Caco-2 (cell line): ENCODE data around the gene ERBB4. TPM values are rescaled to one million over a fixed set of nuclear protein-coding genes. Genes with fewer than 3 reads are reported as not detected.

Experiments used
- BruUV-seq: library from RNA; stranded (reverse); fragments of 400-500 nt; replicated peaks from 2 replicates; lab custom pipeline; 2021; lab: Mats Ljungman, UMichigan
- CTCF ChIA-PET: fragments of 300-600 bp; sonication (Branson Sonifier 250); formaldehyde crosslinking; loops from one replicate; lab custom pipeline; 2022; ENCODE audit warnings: antibody characterized with exemption; lab: Charles Lee
- POLR2A ChIA-PET: fragments of 300-600 bp; sonication (Branson Sonifier 250); formaldehyde crosslinking; loops from one replicate; lab custom pipeline; 2022; ENCODE audit warnings: antibody characterized with exemption; lab: Charles Lee
- DNase-seq, 2 experiments: peaks; one replicate each; pipeline versions ENCODE4 v3.0.0 to v3.0.0-alpha.2; 2020 to 2022
- H3K27me3 ChIP-seq: replicated peaks from 2 replicates; pipeline ENCODE4 v1.6.0; 2011; ENCODE audit warnings: low read length; ENCODE audit not compliant: control insufficient read depth, insufficient read depth
- H3K36me3 ChIP-seq: 2 replicates; pipeline ENCODE4 v1.5.1; 2011; ENCODE audit warnings: low read length; ENCODE audit not compliant: control insufficient read depth, insufficient read depth
- H3K4me1 ChIP-seq: fragments of 250-450 bp; sonication (Bioruptor Pico); 2 replicates; pipeline ENCODE4 v1.5.1; 2020; ENCODE audit warnings: mild to moderate bottlenecking
- H3K4me3 ChIP-seq: 2 replicates; pipeline ENCODE4 v1.5.1; 2011; ENCODE audit warnings: low read depth, mild to moderate bottlenecking, control low read depth, low read length
- H3K9me3 ChIP-seq: fragments of 250-450 bp; sonication (Bioruptor Pico); 2 replicates; pipeline ENCODE4 v1.5.1; 2020; ENCODE audit warnings: mild to moderate bottlenecking, moderate library complexity
- H3K27ac Mint-ChIP-seq: one replicate; pipeline ENCODE4 v1.8.0; 2022; ENCODE audit warnings: mixed read lengths; ENCODE audit not compliant: unreplicated experiment
- H3K27me3 Mint-ChIP-seq: one replicate; pipeline ENCODE4 v1.8.0; 2022; ENCODE audit warnings: mixed read lengths; ENCODE audit not compliant: insufficient read depth, unreplicated experiment
- H3K36me3 Mint-ChIP-seq: one replicate; pipeline ENCODE4 v1.8.0; 2022; ENCODE audit warnings: mild to moderate bottlenecking, mixed read lengths; ENCODE audit not compliant: insufficient read depth, unreplicated experiment
- H3K4me1 Mint-ChIP-seq: one replicate; pipeline ENCODE4 v1.8.0; 2022; ENCODE audit warnings: low read depth, mixed read lengths; ENCODE audit not compliant: unreplicated experiment
- H3K4me3 Mint-ChIP-seq: one replicate; pipeline ENCODE4 v1.8.0; 2022; ENCODE audit warnings: mild to moderate bottlenecking, moderate library complexity, mixed read lengths; ENCODE audit not compliant: unreplicated experiment
- H3K9me3 Mint-ChIP-seq: one replicate; pipeline ENCODE4 v1.8.0; 2022; ENCODE audit warnings: mixed read lengths; ENCODE audit not compliant: unreplicated experiment
- CTCF ChIP-seq, 2 experiments: fragments of 200-600 bp in 1 of 2; IDR thresholded peaks; 1 replicate in 1 of 2; 2 replicates in 1 of 2; pipeline versions ENCODE4 v1.5.1 to v1.8.0; 2011 to 2022; ENCODE audit warnings: antibody characterized with exemption in 1 of 2, control low read depth in 1 of 2, inconsistent platforms in 1 of 2, low read depth in 1 of 2, low read length in 1 of 2, mild to moderate bottlenecking in 1 of 2, moderate library complexity in 1 of 2; ENCODE audit not compliant: insufficient read depth in 1 of 2, severe bottlenecking in 1 of 2, unreplicated experiment in 1 of 2
- intact Hi-C: fragments of 100-400 bp; cut with micrococcal nuclease; formaldehyde crosslinking; loops from one replicate; pipeline ENCODE4 v1.10.0; 2022; ENCODE audit not compliant: unreplicated experiment
- total RNA-seq: library from RNA; stranded (reverse); gene quantifications from 2 replicates; pipeline ENCODE4 v1.2.3, GENCODE V29; 2022

ERBB4 gene
- total RNA-seq, 1 experiment from 2014 or later, result not detected

- no peaks in the 10 kb centered on the region for H3K27me3 ChIP-seq
- intact Hi-C loops, result loop anchor here (10.0 kb wide), 1 partner anchor 123 kb away; no protein-coding TSS in a partner anchor
- no peaks in the 10 kb centered on the region for H3K9me3 Mint-ChIP-seq
- H3K36me3 Mint-ChIP-seq, result no peaks in the 10 kb centered on the region
- no peak overlapping the region for H3K4me3 ChIP-seq
- H3K4me1 Mint-ChIP-seq, result no peaks in the 10 kb centered on the region
- no peaks in the 10 kb centered on the region for H3K27me3 Mint-ChIP-seq
- no peak overlapping the region for H3K4me3 Mint-ChIP-seq
- DNase-seq, result no peak
- no peaks in the 10 kb centered on the region for H3K4me1 ChIP-seq
- BruUV-seq, result no TSS peak
- no peak for TF ChIP-seq CTCF (IDR thresholded peaks at IDR 0.05; ENCODE audit: insufficient read depth in 1 of 2, low read depth in 1 of 2, low read length in 1 of 2, severe bottlenecking in 1 of 2, unreplicated experiment in 1 of 2)
- no peaks in the 10 kb centered on the region for H3K36me3 ChIP-seq
- no peaks in the 10 kb centered on the region for H3K9me3 ChIP-seq
- H3K27ac Mint-ChIP-seq, result no peak overlapping the region
- ChIA-PET CTCF (interaction anchor here (0.7 kb wide), 1 partner anchor 626 kb away, joined by 3 read pairs; no protein-coding TSS in a partner anchor), POLR2A (no interaction called here)
Observed at GRCh38 chr2:212528106-212528856, 10.3 kb downstream of the ERBB4 start.

GRCh38 chr2:212526059-212526458 lies 12.5 kb downstream of the ERBB4 start:
- Histone ChIP-seq H3K9me3 (no peaks in the 10 kb centered on the region), H3K4me1 (no peaks in the 10 kb centered on the region), H3K27me3 (no peaks in the 10 kb centered on the region), H3K36me3 (no peaks in the 10 kb centered on the region), H3K4me3 (no peak overlapping the region)
- Mint-ChIP-seq H3K9me3 (no peaks in the 10 kb centered on the region), H3K27me3 (no peaks in the 10 kb centered on the region), H3K4me3 (no peak overlapping the region), H3K36me3 (no peaks in the 10 kb centered on the region), H3K27ac (no peak overlapping the region), H3K4me1 (no peaks in the 10 kb centered on the region)
- intact Hi-C loops, result loop anchor here (10.0 kb wide), 1 partner anchor 121 kb away; no protein-coding TSS in a partner anchor
- CTCF ChIA-PET, result no interaction called here
- BruUV-seq, result no TSS peak
- no peak for TF ChIP-seq CTCF (IDR thresholded peaks at IDR 0.05; ENCODE audit: insufficient read depth in 1 of 2, low read depth in 1 of 2, low read length in 1 of 2, severe bottlenecking in 1 of 2, unreplicated experiment in 1 of 2)
- DNase-seq, result no peak
- POLR2A ChIA-PET, result no interaction called here

GRCh38 chr2:212523756-212524155 lies 14.8 kb downstream of the ERBB4 start:
- Mint-ChIP-seq H3K27me3 (peaks cover 2% of the 10 kb centered on the region), H3K36me3 (no peaks in the 10 kb centered on the region), H3K27ac (no peak overlapping the region), H3K4me3 (no peak overlapping the region), H3K9me3 (no peaks in the 10 kb centered on the region), H3K4me1 (no peaks in the 10 kb centered on the region)
- no peaks in the 10 kb centered on the region for H3K27me3 ChIP-seq
- H3K9me3 ChIP-seq, result no peaks in the 10 kb centered on the region
- DNase-seq, result no peak
- POLR2A ChIA-PET, result no interaction called here
- no peak overlapping the region for H3K4me3 ChIP-seq
- no peaks in the 10 kb centered on the region for H3K36me3 ChIP-seq
- BruUV-seq, result no TSS peak
- CTCF ChIA-PET, result no interaction called here
- no peak for TF ChIP-seq CTCF (IDR thresholded peaks at IDR 0.05; ENCODE audit: insufficient read depth in 1 of 2, low read depth in 1 of 2, low read length in 1 of 2, severe bottlenecking in 1 of 2, unreplicated experiment in 1 of 2)
- H3K4me1 ChIP-seq, result no peaks in the 10 kb centered on the region
- intact Hi-C loops, result loop anchor here (5.0 to 10.0 kb wide), 2 partner anchors 119 to 776 kb away; no protein-coding TSS in a partner anchor
